GM04504 (cell line): Measurements from ENCODE around the gene RPS6KA6.

ENCODE experiments used
- DNase-seq: peaks from one replicate; pipeline ENCODE4 v3.0.0-alpha.2; 2012; ENCODE audit warnings: low read depth

The RPS6KA6 gene

GRCh38 chrX:84187533-84188319 lies at the start of gene RPS6KA6:
TSS of gene RPS6KA6 (minus strand) at chrX:84188199. CDS start at chrX:84187899, 300 bp downstream.
- DNase-seq = no peak

- no peak for DNase-seq
Observed at GRCh38 chrX:84224741-84225140, 36.7 kb upstream of the RPS6KA6 start.

- DNase-seq = no peak
Observed at GRCh38 chrX:84223261-84223660, 35.3 kb upstream of the RPS6KA6 start.

GRCh38 chrX:84221181-84221580 lies 33.2 kb upstream of the RPS6KA6 start:
- no peak for DNase-seq

GRCh38 chrX:84219551-84219950 lies 31.6 kb upstream of the RPS6KA6 start:
- DNase-seq = no peak

- no peak for DNase-seq
Observed at GRCh38 chrX:84218726-84219125, 30.7 kb upstream of the RPS6KA6 start.

- no peak for DNase-seq
Observed at GRCh38 chrX:84216881-84217280, 28.9 kb upstream of the RPS6KA6 start.

- DNase-seq = no peak
Observed at GRCh38 chrX:84216406-84216805, 28.4 kb upstream of the RPS6KA6 start.

- no peak for DNase-seq
Observed at GRCh38 chrX:84205276-84205675, 17.3 kb upstream of the RPS6KA6 start.

GRCh38 chrX:84199688-84200087 lies 11.7 kb upstream of the RPS6KA6 start:
- DNase-seq = no peak

GRCh38 chrX:84197550-84197949 lies 9.6 kb upstream of the RPS6KA6 start:
- DNase-seq = no peak

GRCh38 chrX:84192006-84192405 lies 4.0 kb upstream of the RPS6KA6 start:
- DNase-seq = no peak

GRCh38 chrX:84189125-84189524 lies 1.1 kb upstream of the RPS6KA6 start:
- DNase-seq = no peak

- DNase-seq = no peak
Observed at GRCh38 chrX:84188320-84188834, 378 bp upstream of the RPS6KA6 start.

GRCh38 chrX:84186603-84187532 lies 1.1 kb downstream of the RPS6KA6 start:
- no peak for DNase-seq

GRCh38 chrX:84182516-84182915 lies 5.5 kb downstream of the RPS6KA6 start:
- DNase-seq = no peak

- no peak for DNase-seq
Observed at GRCh38 chrX:84175958-84176357, 12.0 kb downstream of the RPS6KA6 start.

GRCh38 chrX:84175274-84175673 lies 12.7 kb downstream of the RPS6KA6 start:
- no peak for DNase-seq

- no peak for DNase-seq
Observed at GRCh38 chrX:84174348-84174747, 13.7 kb downstream of the RPS6KA6 start.

- no peak for DNase-seq
Observed at GRCh38 chrX:84170931-84171330, 17.1 kb downstream of the RPS6KA6 start.

- no peak for DNase-seq
Observed at GRCh38 chrX:84168574-84168973, 19.4 kb downstream of the RPS6KA6 start.

- no peak for DNase-seq
Observed at GRCh38 chrX:84168095-84168494, 19.9 kb downstream of the RPS6KA6 start.

GRCh38 chrX:84165711-84166110 lies 22.3 kb downstream of the RPS6KA6 start:
- no peak for DNase-seq
